HG02852 (cell line): ENCODE data around the gene STPG3.

Source experiments
- ATAC-seq: cut with Tn5 transposase; IDR thresholded peaks from one replicate; pipeline ENCODE4 v1.9.1; 2021; ENCODE audit warnings: mild to moderate bottlenecking, moderate library complexity; ENCODE audit not compliant: unreplicated experiment

Gene STPG3

DNA sequence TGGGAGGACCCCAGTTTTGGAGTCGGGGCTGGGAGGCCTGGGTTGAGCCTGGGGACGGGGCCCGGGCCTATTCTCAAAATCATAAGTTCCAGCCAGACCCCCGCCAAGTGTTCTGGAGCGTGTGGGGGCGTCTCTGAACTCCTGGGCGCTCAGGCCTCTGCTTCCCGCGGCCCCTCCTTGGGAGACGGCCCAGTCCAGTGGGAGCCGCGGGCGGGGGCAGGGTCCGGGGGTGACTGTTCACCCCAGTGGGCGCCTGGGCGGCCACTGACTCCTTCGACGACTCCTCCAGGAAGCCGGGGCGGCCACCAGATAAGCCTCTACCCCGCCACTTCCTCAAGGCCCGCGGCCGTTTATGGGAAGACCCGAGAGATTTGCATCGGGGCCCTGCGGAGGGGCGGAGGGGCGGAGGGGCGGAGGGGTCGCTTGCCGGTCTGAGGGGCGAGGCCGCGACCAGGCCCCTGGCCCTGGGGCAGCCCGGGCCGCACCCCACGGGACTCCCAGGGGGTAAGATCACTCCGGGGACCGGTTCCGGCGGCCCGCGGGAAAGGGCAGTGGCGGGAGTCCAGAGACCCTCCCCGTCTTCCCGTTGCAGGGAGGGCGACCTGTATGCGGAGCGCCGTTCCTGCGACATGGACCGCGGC is 27.1 kb downstream of the STPG3 start:
- ATAC-seq: no peak

DNA sequence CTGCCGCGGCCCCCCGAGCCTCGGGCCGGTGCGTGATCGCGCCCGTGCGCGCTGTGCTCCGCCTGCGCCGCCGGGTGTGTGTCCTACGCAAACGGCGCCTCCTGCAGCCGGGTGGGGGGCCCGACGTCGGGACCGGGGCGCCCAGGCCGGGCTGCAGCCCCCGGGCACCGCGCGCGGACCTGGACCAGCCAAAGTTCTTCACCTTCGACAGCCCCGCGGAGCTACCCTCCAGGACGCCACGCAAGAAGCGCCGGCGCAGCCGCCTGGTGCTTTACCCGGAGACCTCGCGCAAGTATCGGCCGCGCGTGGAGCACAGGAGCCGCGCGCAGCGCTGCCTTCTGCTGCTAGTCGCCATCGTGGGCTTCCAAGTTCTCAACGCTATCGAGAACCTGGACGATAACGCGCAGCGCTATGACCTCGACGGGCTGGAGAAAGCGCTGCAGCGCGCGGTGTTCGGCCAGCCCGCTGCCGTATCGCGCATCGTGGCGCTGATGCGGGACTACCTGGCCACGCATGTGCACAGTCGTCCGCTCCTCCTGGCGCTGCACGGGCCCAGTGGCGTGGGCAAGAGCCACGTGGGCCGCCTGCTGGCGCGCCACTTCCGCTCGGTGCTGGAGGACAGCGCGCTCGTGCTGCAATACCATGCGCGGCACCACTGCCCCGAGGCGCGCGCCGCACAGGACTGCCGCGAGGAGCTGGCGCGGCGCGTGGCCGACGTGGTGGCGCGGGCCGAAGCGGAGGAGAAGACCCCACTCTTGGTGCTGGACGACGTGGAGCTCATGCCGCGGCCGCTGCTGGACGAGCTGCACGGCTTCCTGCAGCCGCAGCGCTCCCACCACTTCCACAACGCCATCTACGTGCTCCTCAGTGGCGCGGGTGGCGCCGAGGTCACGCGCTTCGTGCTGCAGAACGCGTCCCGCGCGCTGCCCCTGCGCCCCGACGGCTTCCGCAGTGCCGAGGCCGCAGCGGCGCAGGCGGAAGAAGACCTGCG is 27.9 kb downstream of the STPG3 start:
- ATAC-seq: no peak

DNA sequence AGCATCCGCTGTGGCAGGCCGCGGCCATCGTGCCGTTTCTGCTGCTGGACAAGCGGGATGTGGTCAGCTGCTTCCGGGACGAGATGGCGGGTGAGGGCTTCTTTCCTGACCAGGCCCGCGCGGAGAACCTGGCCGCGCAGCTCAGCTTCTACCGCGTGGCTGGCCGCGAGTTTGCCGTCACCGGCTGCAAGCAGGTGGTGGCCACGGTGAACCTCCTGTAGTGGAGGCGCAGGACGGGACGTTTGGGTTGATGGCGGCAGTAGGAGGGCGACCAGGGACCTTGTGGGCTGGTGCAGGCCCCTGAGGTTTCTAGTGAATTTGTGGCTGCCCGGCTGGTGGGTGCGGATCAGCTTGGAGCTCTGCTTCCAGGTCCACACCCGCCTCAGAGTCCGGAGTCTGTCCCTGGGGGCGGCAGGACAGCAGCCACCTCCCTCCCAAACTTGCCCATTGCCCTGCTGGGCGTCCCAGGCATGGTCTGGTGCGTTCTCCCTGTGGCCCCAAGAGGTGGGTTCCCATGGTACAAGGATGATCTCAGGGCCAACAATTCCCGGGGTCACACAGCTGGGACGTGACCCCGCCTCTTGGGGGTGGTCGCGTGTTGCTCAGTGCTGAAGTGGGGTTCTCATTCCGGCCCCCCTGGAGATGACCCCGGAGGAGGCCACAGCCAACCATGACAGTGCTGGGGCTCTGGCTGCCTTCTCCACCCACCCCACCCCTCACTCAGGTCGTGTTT is 28.8 kb downstream of the STPG3 start:
- no peak for ATAC-seq

DNA sequence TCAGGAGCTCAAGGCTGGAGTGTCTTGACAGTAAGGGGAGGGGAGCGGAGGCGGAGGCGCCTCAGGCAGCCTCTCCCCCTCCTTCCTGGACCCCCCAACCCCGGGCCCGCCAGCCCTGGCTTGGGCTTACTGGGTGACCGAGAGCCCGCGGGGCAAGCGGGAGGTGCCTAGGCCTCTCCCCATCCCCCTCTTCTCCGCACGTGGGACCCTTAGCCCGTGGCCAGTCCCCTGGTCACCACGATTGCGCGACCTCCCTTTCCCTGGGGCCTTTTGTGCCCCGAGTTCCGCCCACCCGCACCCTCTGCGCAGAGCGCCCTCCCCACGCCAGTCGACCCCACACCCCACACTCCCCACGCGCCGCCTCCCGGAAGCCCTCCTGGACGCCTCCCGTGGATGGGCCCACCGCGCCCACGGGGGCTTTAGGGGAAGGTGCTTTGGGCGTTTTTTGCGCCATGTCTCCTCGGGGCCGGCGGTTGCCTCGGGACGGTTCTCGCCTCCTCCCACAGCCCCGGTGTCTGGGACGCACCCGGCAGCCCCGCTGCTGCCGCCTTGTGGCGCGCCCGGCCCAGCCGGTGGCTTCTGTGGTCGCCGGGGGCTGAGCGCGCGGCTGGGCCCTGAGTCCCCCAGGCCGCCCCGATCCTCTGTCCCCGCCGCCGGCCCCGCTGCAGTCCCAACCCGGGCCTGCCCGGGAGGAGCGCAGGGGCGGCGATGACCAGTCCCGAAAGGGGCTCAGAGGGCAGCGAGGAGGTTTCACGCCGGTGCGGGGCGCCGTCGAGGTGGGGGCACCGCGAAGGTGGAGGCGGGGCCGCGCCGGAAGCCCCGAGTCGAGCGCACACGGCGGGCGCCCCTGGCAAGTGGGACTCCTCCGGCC is 29.6 kb downstream of the STPG3 start:
- no peak for ATAC-seq

DNA sequence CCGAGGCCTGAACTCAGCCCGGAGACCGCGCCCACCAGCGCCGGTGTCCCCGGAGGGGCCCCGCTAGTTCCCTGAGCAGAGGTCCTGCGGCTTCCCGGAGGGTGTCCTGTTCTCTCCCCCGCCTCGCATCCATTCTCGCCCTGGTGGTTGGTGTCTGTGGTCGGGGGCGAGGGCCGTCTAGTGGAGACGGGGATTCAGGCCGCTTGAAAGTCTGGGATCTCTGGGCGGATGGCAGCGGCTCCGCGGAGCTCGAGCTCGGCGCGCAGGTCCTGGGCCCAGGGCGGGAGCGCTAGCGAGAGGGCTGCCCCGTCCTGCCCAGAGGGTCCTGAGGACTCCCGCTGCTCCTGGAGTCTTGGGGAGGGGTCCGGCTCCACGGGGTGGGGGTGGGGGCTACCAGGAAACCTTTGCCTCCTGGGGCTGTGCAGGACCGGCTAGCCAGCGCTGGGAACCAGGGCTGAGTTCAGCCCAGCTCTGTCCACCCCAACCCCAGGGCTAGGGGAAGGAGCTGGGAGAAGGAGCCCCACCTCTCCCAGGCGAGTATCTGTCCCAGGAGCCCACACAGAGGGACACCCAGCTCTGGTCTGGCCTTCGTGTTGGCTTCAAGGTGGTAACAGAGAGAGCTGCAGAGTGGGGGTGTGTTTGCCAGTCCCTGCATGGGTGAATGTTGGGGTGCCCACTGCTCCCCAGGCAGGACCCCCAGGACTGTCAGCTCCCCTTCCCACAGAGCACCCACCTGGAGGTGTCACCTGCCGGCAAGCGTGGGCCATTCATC is 30.4 kb downstream of the STPG3 start:
- no peak for ATAC-seq

DNA sequence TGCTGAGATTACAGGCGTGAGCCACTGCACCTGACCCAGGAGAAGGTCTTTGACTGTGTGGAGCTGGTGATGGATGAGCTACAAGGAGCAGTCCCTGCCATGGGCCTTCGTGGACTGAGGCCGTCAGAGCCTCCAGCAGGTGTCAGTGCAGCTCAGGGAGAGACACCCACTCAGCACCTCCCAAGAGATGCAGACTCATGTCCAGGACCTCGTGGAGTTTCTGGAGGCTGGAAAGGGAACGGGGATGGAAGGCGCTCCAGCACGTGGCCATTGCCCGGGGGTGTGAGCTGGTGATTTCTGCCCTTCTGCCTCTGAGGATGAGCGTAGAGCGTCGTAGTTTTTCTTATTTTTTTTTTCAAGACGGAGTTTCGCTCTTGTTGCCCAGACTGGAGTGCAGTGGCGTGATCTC is 35.9 kb downstream of the STPG3 start:
- no peak for ATAC-seq

DNA sequence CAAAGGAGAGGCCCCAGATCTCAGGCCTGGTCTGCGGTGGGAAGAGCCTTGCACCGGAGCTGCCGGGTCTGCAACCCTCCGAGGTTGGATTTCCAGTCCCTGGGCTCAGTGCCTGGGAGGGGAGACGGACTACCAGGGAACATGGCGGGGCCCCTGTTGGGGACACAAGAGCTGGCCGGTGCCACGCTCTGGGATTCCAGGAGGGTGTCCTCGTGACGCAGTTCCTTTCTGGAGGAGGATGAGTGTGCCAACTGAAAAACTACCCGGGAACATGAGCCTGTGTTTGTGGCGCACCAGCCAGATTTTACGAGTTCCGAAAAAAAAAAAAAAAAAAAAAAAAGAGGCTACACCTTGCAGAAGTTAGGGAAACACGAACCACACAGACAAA is 42.0 kb downstream of the STPG3 start:
- ATAC-seq: no peak

DNA sequence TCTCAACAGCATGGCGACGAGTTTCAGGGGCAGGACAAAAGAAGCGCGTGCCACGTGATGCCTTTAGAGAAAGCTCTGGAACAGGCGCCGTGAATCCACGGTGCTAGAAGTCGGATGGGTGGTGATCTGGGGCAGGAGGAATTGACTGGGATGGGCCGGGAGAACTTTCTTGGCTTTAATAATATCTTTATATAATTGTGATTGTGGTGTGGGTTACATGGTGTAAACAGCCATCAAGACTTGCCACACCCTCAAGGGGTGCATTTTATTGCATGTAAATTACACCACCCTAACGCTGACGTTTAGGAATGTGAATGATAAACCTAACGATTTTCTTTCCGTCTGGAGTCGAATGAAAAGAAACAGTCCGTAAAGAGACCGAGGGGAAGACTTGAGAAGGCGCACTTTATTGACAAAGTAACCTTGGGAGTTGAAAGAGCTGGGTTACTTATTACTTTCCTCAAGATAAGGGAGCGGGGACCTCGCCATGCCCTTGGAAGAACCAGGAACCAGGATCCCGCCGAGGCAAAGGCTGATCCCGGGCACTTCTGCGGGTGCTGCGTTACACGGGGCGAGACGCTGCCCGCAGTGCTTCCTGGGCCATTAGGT is 42.5 kb downstream of the STPG3 start:
- ATAC-seq: no peak

DNA sequence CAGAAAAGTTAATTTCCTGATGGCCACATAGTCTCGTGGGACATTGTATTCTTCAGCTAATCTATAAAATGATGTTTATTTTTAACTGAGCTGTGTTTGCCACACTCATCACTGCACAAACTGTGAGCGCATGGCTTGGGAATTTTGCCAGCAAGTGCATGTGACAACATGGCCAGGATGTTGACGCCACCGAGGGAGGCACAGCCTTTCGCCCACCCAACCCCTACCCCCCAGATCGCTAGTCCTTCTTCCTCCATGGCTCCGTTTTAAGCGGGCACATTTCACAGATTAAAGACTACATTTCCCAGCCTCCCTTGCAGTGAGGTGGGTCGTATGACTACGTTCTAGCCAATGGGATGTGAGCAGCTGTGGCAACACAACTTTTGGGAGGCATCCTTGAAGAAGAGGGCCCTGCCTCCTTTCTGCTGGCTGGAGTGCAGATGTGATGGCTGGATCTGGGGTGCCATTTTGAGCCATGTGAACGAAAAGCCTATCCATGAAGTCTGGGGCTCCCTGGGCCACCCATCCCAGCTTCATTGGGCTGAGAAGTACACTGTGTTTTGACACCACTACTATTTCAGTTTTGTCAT is 43.1 kb downstream of the STPG3 start:
- ATAC-seq: no peak

DNA sequence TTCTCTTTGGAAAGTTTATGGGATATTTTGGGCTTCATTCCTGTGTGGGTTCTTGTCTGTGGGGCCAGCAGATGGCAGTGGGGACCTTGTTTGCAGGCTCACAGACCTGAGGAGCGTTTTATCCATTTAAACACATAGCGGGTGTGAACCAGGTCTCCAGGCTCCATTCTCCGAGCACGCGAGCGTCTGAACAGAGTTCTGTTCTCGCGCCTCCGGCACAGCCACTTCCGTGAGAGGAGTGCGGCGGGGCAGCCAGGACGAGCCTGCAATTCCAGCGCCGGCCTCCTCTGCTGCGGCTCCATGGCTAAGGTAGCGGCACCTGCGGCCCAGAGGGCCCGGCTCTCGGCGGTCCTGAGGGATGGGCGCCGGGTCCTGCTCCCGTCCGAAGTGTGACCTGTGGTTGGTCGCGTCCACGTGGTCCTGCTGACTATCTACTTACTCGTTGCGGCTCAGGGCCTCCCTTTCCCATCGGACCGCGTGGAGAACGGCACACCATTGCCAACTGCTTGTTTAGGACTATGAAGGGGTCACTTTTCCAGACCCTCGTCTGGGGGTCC is 43.7 kb downstream of the STPG3 start:
- ATAC-seq: no peak

DNA sequence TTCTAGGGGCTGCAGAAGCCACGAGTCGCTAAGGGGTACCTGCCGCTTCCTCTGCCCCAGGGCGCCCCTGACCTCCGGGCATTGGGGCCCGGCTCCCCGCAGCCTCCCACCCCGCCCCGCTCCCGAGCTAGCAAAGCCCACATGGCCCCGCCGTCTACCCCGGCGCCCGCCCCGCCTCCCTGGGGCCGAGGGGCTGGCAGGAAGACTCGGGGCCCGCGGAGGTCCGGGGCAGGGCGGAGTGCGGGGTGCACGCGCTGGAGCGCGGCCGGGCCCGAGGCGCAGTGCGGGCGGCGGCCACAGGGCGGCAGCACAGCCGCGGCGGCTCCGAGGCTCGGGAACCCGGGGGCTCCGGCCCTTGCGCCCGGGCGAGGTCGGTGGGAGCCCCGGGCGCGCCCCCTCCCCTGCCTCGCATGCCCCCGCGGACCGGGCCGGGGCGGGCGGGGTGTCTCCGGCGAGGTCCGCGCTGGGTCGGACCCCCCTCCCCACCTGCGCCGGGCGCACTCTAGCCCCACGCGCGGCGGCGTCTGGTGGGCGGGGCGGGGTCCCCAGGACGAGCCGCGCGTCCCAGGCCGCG is 44.2 kb downstream of the STPG3 start:
- ATAC-seq: peak; percentile 61

DNA sequence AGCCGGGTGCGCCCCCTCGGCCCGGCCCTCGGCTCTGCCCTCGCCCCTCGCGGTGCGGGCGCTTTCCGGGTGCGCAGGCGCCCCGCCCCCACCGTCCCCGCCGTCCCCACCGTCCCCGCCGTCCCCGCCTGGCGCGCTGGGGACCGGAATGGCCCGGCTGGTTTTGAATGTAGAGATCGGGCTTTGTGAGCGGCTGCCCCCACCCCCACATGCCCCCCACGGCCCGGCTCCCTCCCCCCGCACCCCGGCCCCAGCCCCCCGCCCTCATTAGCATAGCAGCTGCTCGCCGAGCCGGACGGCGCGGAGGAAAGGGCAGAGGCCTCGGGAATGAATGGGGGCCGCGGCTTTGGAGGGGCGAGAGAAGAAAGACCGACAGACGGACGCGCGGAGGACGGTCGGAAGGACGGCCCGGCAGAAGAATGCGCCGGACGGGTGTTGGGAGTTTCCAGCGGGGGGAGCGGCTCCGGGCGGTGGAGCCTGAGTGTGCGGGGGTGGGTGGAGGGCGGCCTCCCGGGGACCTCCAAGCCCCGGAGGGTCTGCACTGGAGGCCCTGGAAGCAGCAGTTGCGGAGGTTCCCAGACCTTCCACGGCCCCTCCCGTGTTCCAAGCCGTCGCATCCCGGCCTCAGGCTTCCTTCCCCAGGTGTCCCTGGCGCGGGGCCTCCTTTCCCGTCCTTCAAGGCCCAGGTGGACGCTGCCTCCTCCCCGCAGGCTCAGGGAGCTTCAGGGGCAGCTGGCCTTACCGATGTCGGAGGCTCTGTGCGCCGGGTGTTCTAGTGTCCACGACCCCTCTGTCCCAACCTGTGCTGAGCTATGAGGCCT is 45.0 kb downstream of the STPG3 start:
- no peak for ATAC-seq

DNA sequence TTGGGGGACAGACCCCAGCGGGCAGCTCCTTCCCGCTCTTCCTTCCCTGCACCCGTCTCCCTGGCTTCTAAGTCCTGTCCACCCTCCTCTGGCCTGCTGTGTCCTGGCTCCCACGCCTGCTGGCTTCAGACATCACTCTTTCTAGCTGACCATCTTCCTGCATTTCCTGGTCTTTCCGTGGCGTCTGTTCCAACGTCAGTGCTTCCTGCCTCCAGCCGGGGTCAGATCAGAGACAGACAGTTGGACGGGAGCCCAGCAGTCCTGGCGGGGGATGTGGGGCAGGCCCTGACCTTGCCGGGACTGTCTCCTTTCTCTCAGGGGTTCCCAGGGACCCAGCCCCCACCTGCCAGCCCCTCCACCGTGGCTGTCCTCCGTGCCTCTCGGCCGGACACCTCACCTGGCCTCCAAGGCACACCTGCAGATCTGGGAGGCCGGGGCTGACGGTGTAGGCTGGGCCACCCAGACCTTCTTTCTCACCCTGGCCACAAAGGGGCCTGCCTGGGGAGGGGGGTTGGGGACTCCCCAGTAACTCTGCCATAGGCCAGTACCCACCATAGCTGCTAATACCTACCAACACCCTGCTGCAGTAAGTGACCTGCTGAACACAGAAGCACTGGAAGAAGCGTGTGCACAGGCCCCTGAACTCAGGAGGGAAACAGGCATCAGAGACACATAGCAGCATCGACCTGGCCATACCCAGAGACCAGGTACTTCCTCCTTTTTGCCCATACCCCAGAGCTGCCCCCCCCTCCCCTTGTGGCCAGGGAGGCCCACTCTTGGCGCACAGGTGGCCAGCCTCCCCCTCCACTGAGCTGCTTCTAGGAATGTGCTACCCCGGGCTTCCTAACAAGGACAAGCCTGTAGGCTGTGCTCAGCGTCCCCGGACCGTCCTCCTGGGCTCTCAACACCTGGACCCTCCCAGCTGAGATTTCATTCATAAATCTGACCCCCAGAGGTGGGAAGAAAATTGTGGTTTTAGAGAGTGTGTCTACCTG is 45.9 kb downstream of the STPG3 start:
- no peak for ATAC-seq

DNA sequence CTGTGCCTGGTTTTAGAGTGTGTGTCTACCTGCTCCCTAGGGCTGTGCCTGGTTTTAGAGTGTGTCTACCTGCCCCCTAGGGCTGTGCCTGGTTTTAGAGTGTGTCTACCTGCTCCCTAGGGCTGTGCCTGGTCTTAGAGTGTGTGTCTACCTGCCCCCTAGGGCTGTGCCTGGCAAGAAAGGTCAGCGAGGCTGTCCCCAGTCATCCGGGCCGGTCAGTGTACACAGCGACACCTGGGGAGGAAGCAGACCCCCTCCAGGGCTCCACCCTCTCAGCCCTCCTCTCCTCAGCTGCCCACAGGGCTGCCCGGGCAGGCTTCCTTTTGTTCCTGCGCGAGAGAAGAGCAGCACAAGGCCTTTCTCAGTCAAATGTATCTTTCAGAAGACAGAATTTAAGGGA is 46.9 kb downstream of the STPG3 start:
- ATAC-seq: no peak

DNA sequence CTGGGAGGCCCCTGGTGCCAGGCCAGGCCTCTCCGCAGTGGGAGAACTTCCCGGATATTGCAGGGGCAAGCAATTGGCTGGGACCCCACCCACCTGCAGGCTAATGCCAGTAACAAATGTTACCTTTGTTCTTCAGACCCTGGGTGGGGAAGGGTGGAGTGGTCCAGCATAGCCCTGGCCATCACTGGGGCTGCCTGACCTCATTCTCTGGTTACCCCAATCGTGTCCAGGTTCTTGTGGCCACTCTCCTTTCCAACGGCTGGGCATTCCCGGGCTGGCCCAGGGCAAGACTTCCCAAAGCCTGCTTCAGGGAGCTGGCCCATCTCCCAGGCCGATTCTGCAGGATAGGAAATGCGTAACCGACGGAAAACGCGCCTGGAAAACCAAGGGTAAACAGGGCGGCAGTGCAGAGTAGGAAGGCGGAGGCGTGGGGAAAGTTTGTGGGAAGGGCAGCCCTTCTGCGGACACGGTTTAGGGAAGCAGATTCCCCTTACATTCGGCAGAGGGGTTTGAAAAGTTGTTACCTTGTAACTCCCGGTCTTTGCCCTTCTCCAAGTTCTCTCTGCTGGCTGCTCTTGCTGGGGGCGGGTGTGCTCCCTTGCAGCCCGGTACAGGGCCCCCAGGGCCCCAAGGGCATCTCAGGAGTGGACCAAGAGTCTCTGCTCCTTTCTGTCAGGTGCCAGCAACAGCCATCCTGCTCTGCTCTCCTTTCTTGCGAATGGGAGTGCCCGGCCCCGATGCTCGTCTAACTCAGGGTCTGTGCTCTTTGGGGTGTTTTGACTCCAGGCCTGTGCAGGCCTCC is 47.5 kb downstream of the STPG3 start:
- no peak for ATAC-seq

DNA sequence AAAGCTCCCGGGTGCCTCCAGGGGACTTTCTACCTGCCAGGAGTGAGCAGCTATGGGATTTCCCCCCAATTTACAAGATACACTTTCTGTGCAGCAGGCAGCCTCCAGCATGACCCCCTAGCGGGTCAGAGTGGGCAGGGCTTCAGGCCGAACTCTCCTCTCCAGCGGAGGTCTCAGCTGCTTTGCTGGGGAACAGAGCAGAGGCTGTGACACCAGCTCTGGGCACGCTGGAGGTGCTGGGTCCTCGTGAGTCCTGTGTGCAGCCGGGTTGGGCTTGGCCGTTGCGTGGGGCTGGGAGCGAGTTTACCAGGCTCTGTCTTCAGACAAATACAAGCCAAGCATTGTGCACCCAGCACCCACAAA is 48.1 kb downstream of the STPG3 start:
- ATAC-seq: no peak
